Measurements from ENCODE around the gene ARGLU1.
A peak's percentile ranks its signal among the peaks of the same experiment; 100 is the strongest.

The ARGLU1 gene

DNA sequence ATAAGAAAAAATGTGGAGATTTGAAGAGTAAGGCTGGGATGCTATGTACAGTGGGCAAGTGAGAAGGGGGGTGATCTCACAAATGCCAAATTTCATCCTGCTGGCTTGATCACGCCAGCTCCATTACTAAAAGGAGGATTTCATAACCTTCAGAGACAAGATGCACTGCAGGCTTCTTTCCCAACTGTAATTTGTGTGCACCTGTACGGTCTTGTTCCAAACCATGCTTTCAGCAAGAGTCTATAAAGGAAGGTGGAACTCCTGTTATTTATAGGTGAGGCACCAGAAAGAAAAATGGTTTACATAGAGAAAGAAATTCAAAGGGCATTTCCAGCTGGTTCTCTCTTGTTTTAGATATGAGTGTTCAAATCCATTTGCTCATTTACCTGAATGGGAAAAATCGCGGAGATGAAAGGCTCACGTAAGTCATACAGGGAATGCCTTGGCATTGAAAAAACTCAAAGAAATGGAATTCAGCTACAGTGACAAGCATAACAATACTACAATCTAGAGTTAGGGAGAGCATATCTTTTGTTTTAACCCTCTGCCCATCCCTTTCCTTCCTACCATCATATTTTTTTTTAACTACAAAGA is 45.7 kb downstream of the ARGLU1 start:
- DNase-seq = peak; percentile 82

GRCh38 chr13:106521095-106521799 is 46.7 kb downstream of the ARGLU1 start:
- peak; percentile 41 for DNase-seq

GRCh38 chr13:106520251-106521054 is 47.5 kb downstream of the ARGLU1 start:
- DNase-seq = peak; percentile 41

DNA sequence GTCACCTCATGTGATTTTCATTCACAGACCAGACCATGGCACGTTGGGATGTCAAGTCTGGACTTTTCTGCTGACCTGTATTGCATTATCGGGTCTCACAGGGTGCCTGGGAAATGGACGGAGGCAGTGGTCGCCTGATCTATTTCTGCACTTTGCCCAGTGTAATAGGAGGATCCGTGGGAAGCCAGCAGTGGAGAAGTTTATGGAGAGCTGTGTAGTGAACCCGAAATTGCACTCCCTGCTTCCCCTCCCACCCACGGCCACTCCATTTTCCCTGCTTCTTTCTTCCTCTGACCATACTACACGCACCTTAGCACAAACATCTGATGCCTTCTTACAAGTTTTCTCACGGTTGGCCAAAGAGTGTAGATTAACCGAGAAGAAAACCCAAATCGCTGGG is 49.4 kb downstream of the ARGLU1 start:
- DNase-seq = no peak

DNA sequence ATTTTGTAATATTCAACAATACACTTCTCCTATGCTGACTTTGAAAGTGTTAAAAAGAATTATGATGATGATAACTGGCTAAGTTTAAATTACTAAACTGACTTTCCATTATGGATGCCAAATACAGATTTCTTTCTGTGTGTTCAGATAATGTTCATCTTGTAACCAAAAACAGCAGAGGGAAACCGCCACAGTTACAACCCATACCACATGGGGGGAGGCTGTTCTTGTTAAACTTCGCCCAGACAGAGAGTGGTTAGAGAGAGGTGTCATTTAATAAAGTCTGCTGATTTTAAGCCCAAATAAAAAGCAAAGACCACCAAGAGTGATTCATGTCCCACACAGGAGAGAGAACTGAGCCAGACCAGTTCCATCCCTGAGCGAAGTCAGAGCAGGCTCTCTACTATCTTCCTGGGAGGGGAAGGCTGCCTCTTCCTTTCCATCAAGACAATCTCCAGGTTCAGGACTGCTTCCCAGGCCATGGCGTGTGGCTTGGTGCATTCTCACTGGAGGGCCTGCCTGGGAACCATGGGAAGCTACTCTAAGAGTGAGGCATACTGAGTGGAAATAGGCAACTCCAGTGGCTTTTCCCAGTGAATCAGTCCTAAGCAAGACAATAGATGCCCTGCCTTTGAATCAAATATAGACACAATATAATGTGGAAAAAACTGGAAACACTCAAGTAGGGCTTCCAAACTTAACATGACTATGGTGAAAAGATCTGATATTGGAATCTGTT is 50.7 kb downstream of the ARGLU1 start:
- no peak for DNase-seq

DNA sequence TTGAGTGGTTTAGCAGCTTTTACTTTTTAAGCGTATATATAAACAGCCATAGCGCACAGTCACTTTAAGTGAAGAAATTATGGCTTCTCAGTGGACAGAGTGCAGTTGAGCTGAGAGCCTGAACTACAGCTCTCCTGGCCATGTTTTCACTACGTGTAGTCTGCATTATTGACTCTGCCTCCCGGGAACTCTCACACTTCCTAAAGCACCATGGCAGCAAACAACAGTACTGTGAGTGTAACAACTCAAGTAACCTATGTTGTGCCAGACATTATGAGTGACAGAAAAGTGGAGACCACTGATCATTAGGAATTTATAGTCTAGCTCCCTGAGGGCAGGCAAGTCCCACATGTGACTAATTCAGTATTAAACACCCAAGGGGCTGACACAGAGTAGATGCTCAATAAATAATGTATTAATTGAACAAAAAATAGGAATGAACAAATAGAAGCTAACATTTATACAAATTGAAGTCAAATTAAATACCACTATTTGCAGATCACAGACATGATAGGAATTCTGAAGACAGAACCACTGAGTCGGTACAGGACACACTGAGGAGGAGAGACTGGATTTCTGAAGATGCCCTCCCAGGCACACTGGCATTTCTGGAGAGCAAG is 52.2 kb downstream of the ARGLU1 start:
- DNase-seq = no peak

DNA sequence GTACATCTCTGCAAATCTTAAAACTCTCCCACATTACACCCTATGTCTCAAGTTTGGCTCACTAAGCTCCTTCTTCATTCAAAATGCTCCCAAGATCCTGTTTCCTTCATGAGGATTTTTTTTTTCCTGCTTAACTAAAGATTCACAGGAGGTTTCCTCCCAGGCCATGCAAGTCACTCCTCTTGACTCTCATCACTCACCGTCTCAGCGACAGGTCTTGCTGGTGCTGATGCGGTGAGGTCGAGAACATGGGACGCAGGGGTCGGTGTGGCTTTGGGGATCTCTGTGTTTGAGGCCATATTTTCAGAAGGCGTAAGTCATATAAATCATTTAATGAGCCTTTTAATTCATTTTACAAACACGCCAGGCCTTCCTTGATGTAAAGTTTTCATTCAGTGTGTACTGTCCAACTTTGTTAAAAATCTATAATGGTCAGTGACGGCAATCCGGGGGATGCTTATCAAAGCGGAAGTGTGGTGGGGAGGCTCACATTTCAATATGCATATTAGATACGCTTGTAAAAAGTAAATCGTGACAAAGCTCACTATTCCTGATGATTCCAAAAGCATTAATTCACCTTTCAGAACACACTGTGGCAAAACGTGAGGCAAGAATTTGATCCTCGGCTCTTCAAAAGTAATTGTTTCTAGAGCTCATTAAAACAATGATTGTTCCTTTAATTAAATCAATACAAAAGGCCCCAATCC is 52.9 kb downstream of the ARGLU1 start:
- no peak for DNase-seq

DNA sequence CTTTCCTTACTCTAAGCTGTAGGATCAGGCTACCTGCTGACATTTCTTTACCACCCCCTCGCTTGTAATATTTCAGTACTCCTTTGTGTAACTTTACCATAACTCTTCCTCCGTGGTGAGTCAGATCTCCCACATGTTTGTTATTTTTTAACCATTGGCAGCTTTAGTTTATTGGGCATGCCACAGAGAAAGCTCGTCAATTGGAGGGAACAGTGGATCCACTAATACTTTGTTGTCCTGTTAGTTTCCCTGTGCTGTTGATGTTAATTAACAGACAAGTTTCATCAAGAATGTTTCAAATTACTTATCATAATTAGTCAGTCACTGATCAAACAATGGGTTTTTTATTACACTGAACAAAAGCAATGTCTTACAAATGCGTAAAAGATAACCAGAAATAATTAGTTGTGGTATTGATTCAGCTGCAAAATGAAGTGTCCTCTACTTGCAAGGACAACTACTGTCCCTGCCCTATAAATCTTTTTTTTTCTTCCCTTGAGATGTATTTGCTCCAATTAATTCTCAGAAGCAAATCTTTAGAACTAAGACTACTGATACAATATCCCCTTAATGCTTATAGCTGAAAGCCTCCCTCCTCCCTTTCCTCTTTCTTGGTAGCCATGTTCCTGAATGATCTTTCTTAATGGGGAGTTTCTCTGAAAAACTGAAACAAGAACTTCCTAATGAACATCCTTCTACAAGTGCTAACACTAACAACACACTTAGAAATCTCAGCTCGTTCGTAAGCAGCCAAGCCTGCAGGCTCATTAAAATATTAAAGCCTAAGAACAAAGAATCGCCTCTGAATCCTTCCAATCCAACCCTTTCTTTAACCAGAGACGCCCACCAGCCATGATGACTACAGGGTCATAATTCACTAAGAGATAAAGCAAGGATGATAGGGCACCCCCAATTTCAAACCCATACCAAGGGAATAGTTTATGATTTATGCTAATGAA is 54.6 kb downstream of the ARGLU1 start:
- DNase-seq = peak; percentile 95

DNA sequence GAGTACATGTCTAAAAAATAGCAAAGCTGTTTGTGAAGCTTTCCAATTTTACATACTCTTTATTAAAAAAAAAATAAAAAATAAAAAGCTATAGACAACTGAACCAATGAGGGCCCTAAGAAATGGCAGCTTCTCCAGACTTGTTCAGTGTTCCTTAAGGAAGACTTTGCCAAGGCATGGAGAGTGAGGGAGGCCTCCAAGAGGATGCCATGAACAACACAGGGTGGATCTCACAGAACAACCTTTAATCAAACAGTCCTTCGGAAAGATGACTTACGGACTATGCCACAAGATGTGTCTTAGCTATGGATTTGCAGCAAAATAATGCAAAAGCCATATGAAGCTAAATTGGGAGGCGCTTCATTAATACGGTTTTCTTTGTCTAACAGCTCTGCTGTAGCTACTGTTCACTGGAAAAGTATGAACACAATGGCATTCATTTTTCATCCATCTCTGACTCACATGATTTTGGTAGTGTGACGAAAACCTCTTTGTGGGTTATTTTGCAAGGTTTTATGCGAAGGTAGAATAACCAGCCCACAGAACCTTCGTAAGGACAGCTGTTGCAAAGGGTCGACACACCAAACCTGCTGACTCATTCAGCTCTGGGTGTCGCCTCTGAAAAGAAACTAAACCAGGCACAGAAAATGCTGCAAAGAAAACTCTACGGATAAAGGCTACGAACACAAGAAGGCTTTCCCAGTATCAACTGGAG is 60.2 kb downstream of the ARGLU1 start:
- no peak for DNase-seq

DNA sequence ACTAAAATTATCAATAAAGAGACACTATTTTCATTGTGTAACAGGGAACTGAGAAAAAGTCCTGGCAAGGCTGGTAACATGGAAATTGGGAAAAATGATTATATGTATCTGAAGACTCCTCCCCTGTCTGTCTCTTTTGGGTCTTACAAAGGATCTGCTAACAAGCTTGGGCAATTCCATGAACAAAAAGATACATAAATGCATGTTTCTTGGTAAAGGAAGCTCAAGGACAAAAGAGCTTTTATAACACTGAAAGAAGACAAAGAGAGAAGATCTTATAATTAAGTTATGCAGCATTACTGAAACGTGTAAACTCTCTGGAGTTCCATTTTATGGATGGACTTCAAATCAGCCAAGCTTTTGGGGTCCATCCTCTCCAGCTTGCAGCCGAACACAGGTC is 61.7 kb downstream of the ARGLU1 start:
- DNase-seq = no peak

DNA sequence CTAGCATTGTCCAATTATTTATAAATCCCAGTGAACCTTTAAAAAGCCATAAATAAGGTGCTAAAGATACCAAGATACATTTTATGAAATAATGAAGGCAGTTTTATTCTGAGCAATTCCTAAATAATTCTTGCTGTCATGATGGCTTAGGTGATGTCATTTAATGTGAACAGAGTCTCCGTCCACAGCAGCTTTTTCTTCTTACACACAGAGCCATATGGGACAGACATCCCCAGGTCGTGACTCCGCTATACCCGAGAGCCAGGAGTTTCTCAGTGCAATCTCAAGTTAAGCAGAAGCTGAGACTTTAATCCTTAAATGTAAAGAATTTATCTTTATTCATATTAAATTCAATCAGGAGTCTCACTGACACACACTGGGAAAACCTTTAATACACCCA is 62.2 kb downstream of the ARGLU1 start:
- no peak for DNase-seq

GRCh38 chr13:106505295-106505694 is 62.6 kb downstream of the ARGLU1 start:
- no peak for DNase-seq

DNA sequence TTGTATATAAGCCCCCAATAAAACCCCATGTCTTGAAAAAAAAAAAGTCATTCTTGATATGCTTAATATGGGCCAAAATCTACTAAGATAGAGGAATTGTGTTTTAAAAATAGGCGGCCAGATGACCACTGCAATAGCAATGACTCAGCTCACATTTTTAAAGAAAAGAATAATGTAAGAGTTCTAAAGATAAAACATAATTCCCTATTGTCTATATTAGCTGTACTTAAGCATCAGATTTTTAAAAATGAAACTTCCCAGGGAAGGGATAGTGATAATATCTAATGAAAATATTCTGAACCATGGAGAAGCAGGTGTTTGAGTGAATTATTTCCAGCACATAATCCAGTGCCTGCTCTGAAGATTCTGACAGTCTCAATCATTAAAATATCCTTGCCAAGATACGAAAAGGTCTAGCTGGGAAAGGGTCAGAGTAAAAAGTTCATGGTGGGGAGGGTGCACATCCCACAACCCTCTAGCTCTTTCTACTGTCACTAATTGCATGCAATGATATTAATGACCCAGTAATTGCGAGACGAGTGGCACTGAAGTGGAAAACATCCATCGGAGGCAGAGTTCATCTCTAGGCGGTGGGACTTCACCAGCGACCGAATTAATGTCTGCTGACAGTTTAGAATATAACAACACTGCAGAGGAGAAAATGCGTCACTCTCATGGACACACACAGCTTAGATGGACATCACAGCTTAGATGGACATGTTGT is 64.0 kb downstream of the ARGLU1 start:
- DNase-seq = peak; percentile 94

GRCh38 chr13:106503272-106503671 is 64.7 kb downstream of the ARGLU1 start:
- no peak for DNase-seq

DNA sequence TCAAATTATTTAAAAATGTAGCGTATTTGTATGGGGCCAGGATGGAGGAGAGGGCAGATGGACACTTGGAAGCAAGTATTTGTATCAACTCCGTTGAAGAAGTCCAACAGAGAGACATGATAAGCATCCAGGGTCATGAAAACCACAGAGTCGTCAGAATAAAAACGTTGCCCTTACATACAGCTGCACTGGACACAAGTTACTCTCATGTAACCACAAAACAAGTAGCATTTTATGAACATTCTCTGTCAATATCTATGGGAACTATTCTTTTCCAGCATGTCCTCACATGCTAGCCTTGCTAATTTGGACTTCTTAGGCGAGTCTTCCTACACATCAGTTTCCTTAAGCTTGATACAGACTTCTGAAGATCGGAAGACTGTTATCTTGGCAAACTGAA is 67.5 kb downstream of the ARGLU1 start:
- DNase-seq = no peak

DNA sequence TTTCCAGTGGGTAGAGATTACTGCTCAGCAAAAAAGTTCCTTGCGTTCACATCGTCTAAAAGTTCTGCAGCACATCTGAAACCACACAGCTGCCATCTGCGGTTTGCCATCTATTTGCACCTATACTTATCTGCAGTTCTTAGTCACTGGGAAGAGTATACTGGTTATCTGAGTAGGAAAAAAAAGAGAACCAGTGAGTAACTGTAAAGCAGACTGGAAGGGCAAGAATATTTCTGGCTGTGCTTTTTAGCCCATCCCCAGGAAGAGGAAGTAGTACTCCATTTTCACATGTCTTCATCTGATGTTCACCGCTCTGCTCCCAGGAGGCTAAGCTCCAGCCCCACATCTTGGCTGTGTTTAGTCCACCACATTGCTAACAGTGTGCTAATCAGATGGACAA is 68.0 kb downstream of the ARGLU1 start:
- DNase-seq = no peak

GRCh38 chr13:106499113-106499512 is 68.8 kb downstream of the ARGLU1 start:
- no peak for DNase-seq

DNA sequence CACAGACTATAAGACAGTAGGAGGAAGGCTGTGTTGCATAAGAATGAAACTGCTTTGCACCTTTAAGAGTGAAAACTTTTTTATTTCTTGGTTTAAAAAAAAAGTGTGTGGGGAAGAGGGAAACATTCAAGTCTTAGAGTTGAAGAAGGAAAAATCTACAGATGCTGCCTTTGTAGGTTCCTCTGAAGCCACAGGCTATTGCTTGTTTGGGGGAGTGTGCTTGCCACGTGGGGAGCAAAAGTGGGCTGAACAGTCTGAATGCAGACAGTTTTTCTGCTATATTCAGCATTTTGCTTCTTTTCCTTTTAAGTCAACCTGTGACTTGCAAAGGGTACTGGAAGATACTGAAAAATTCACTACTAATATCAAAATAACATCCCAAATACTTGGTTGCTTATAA is 69.4 kb downstream of the ARGLU1 start:
- no peak for DNase-seq

DNA sequence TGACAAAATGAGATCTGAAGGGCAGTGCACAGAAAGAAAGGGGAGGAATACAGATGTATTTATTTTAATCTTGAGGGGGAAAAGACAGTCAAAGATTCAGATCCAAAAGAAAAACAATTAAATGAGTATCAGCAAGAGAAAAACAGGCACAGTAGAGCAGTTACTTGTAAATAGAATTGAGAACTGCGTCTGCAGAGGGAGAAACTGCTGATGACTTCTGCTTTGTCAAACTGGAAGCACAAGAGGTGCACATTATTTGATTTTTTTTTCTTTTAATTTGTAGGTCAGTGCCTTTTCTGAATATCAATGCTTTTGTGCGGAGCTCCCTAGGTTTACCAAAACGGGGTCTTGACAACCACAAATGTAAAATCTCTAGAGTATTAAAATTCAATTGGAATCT is 69.8 kb downstream of the ARGLU1 start:
- no peak for DNase-seq

GRCh38 chr13:106497079-106497478 is 70.9 kb downstream of the ARGLU1 start:
- DNase-seq = no peak

All from NCI-H1105 treated with DMSO at 0.1 percent for 48 hours (cell line).